HG02938 (cell line): ENCODE data around the gene DDX5.

Source experiments
- ATAC-seq: cut with Tn5 transposase; IDR thresholded peaks from one replicate; pipeline ENCODE4 v1.9.1; 2021; ENCODE audit warnings: mild to moderate bottlenecking, moderate library complexity; ENCODE audit not compliant: unreplicated experiment

The DDX5 gene

DNA sequence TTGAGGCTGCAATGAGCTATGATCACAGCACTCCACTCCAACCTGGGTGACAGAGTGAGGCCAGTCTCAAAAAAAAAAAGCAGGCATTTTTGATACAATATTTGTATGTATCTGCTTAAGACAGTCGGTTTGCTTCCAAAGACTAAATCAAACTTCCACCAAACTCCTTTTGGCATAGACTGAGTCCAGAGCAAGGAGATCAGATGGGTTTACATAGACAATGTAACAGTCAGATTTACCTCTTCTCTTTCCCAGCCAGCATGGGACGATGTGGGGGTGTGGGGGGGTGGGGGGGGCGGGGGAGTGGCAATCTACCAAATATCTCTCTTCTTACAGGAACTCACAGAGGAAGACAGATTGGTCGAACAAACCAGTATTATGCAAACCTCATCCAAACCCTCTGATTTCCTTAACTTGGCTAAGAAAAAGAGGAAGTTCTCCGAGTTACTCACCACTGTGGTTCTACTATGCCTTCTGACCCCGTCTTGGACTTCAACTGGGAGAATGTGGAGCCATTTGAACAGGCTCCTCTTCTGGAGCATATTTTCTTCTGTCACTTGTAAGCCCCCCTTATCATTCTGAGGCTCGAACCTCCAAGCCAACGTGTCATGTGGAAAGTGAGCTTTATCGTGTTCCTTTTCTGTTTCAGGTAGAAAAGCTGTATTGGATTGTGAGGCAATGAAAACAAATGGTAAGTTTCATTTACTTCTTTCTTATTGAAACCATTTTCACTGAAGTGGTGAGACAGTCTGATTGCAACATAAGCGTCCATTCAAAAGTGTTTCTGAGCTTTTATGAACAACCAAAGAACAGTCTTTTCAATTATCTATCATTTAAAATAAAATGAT lies 57.2 kb downstream of the DDX5 start, which contains the start of gene MILR1:
MILR1 (plus strand) TSS at position 451 of the 848 bp plus-strand sequence; CDS start at position 505, 54 bp downstream.
- no peak for ATAC-seq
